RWPE1 (cell line): Measurements from ENCODE around the gene TEX2.
A peak's percentile ranks its signal among the peaks of the same experiment; 100 is the strongest.

Source experiments
- CTCF ChIA-PET: fragments of 350-600 bp; sonication (Branson Sonifier 250); formaldehyde crosslinking; extraction: SDS; loops from one replicate; lab custom pipeline; 2021; lab: Yijun Ruan, JAX
- POLR2A ChIA-PET: fragments of 400-600 bp; formaldehyde crosslinking; extraction: SDS; loops from one replicate; lab custom pipeline; 2020; ENCODE audit warnings: antibody characterized with exemption; ENCODE audit not compliant: low non-redundant PET; lab: Yijun Ruan, JAX
- DNase-seq: peaks from one replicate; pipeline ENCODE4 v3.0.0; 2012; ENCODE audit warnings: low spot score
- H3K27ac ChIP-seq: fragments of 450-650 bp; 2 replicates; pipeline ENCODE4 v1.5.1; 2017
- CTCF ChIP-seq: fragments of 450-650 bp; conservative IDR thresholded peaks from 2 replicates; pipeline ENCODE4 v1.5.1; 2017; ENCODE audit warnings: low read depth, mild to moderate bottlenecking

Gene TEX2

GRCh38 chr17:64155751-64156544 lies 107.1 kb downstream of the TEX2 start:
- CTCF ChIA-PET, result no interaction called here
- peak overlapping the region; percentile 4; the same call in 1 of the 2 replicates for H3K27ac ChIP-seq

GRCh38 chr17:64155129-64155528 lies 107.9 kb downstream of the TEX2 start:
- no peak overlapping the region; the same call in 1 of the 2 replicates for H3K27ac ChIP-seq
- ChIA-PET CTCF (no interaction called here), POLR2A (no interaction called here)
- TF ChIP-seq CTCF, result no peak
- DNase-seq, result no peak

More at GRCh38 chr17:64155751-64156544, 107.1 kb downstream of the TEX2 start:
- no peak for DNase-seq
- POLR2A ChIA-PET, result no interaction called here
- no peak for TF ChIP-seq CTCF

- CTCF ChIA-PET, result interaction anchor here (1.1 kb wide), 1 partner anchor 127 kb away, joined by 6 read pairs; no protein-coding TSS in a partner anchor
- no peak for TF ChIP-seq CTCF
- POLR2A ChIA-PET, result no interaction called here
- no peak for DNase-seq
- no peak overlapping the region; the same call in 1 of the 2 replicates for H3K27ac ChIP-seq
These were observed 108.3 kb downstream of the TEX2 start for GRCh38 chr17:64154717-64155116.

GRCh38 chr17:64154313-64154695 lies 108.8 kb downstream of the TEX2 start:
- no peak overlapping the region for H3K27ac ChIP-seq
- ChIA-PET CTCF (interaction anchor here (1.1 kb wide), 1 partner anchor 128 kb away, joined by 6 read pairs; no protein-coding TSS in a partner anchor), POLR2A (no interaction called here)
- no peak for TF ChIP-seq CTCF
- no peak for DNase-seq

GRCh38 chr17:64153565-64154312 lies 109.3 kb downstream of the TEX2 start:
- TF ChIP-seq CTCF, result no peak
- POLR2A ChIA-PET, result no interaction called here
- DNase-seq, result no peak
- no peak overlapping the region for H3K27ac ChIP-seq
- CTCF ChIA-PET, result interaction anchor here (1.1 kb wide), 1 partner anchor 128 kb away, joined by 6 read pairs; no protein-coding TSS in a partner anchor

GRCh38 chr17:64152428-64153125 lies 110.5 kb downstream of the TEX2 start:
- H3K27ac ChIP-seq, result no peak overlapping the region
- ChIA-PET CTCF (interaction anchor here (0.7 to 1.1 kb wide), 2 partner anchors 130 to 623 kb away, joined by 4 to 5 read pairs; no protein-coding TSS in a partner anchor), POLR2A (no interaction called here)
- TF ChIP-seq CTCF, result no peak
- DNase-seq, result no peak
